HK-2 (cell line): ENCODE results near the gene FAM110D.

ENCODE experiments used
- DNase-seq: peaks from one replicate; pipeline ENCODE4 v3.0.0-alpha.2; 2018; ENCODE audit not compliant: unreplicated experiment

FAM110D gene

DNA sequence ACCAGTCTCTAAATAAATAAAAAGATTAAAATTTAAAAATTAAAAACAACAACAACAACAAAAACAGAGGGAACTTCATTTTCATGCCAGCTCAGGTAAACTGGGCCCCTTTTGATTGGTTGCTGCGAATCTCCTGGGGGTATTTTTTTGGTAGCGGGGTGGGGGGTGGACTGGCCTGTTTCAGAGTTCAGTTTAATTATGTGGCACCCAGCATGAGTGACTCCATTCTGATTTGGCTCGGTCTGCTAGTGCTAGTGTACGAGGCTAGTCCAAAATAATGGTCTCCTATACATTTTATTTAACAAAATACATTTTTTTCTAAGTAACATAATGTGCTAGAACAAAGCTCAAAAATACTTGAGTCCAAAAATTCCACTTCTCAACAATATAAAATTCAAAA lies 29.1 kb upstream of the FAM110D start:
- no peak for DNase-seq

DNA sequence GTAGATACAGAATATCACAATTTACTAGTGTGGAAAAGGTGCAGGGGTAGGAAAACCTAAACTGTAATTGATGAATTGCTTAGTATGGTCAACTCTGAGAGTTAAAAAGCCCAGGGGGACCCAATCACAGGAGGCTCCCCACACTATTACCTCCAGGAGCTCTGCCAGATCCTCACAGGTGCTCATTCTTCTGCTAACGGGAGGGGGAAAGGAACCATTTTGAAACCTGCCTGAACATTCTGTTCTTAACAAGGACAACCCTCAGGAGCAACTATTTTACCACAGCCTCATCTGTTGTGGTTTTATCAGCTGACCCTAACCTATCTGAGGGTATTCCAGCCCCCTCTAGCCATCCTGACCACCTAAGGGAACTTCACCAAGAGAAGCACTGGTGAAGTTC lies 28.2 kb upstream of the FAM110D start:
- no peak for DNase-seq

DNA sequence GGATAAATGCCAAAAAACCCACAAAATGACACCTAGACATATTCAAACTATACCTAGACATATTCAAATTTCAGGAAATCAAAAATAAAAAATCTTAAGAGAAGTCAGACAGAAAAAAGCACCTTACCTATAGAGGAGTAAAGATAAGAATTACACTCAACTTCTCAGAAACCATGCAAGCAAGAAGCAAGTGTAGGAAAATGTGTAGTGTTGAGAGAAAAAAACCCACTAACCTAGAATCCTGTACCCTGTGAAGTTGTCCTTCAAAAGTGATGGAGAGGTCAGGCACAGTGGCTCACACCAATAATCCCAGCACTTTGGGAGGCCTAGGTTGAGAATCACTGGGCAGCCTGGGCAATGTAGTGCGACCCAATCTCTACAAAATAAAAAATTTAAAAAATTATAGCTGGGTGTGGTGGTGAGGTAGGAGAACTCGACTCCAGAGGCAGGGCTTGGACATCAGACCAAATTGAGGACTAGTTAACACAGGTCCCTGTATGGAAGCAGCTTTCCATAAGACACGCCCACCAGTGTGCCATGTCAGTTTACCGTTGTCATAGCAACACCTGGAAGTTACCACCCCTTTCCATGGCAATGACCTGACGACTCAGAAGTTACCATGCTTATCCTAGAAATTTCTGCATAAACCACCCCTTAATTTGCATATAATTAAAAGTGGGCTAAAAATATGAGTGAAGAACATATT lies 26.6 kb upstream of the FAM110D start:
- no peak for DNase-seq

DNA sequence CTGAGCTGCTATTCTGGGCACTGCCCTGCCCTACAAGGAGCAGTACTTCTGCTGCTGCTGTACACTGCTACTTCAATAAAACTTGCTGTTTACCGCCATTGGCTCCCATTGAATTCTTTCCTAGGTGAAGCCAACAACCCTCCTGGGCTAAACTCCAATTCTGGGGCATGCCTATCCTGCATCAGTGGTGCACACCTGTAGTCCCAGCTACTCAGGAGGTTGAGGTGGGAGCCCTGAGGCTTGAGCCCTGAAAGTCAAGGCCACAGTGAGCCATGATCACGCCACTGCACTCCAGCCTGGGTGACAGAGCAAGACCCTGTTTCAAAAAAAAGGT lies 26.1 kb upstream of the FAM110D start:
- no peak for DNase-seq

- DNase-seq = no peak
Measured at GRCh38 chr1:26134466-26134865, 24.4 kb upstream of the FAM110D start.

- no peak for DNase-seq
Measured at GRCh38 chr1:26138974-26139558, 19.8 kb upstream of the FAM110D start.

GRCh38 chr1:26142159-26142558 lies 16.7 kb upstream of the FAM110D start:
- DNase-seq = no peak

DNA sequence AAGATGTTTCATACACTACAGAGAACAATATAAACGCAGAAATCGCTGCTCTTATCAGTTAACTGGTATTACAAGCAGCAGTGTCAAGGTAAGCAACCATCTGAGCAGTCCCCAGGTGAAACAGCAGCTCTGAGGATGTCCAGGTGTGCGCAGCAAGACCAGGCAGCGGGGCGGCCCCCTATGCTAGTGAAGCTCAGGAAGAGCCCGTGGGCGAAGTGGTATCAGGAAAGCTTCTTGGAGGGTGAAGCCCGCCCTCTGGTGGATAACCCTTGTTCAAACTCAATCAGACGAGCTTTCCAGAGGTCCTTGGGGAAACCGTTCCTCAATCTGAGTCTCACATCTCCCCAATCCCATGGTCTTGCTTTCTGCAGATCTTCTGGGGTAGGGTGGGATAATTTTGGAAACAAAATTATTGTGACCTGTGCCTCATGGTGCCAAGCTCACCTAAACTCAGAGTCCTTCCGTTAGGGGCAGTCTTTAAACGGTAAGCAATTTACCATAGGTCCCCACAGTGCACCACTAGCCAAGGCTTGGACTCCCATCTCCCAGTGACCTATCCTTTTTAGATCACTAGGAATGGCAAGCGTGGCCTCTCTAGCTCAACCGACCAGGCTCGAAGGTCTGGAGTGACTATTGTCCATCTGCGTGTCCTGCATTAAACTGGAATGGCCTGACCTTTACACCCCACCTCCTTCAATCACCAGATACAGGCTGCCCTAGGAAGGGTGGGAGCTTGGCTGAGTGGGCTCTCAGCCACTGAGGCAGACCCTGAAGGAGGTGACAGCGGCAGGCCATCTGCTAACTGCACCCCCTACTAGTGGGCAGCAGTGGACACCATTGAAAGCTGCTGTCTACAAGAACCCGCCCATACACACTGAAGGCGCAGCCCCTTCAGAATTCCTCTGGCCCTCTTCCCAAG lies 13.6 kb upstream of the FAM110D start:
- peak; percentile 64 for DNase-seq

- no peak for DNase-seq
Measured at GRCh38 chr1:26145960-26146294, 13.0 kb upstream of the FAM110D start.

DNA sequence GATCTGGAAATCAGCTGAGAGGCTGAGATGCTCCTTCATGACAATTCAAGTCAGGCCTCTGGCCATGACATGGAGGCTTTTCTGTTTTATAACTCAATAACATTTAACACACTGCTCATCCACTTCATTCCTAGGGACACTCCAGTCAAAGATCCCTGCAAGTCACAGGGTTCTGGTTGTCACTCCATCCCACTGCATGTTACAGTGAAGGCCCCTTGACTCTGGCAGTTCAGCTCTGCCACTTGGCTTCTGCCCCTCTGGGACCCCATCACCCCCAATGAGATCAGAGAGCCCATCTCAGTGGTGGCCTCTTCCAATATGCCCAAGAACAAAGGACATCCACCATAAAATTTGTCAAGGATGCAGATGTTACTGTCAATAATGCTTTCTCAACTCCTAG lies 10.0 kb upstream of the FAM110D start:
- no peak for DNase-seq

DNA sequence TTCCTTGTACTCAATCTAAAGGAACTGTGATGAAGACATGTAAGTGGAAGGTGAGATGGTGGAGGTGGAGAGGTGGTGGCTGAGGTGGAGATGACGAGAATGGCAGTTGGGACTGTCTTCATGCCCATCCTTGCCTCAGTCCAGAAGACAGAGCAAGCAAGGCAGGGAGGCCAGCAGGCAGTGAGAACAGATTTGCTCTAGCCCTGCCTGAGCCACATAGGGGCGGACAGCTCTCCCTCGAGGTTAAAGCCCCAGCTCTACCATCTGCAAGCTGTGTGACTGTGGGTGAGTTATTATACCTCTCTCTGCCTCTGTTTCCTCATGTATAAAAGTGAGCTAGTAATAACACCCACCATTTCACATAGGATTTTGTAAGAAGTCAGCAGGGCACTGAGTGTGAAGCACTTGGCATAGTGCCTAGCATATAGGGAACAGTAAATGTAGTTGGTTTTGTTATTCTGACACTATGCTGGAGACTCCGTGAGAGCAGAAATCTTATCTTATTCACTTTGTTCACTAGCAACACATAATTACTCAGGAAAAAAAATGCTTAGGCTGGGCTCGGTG lies 4.8 kb upstream of the FAM110D start:
- no peak for DNase-seq

- no peak for DNase-seq
Measured at GRCh38 chr1:26154750-26155149, 4.1 kb upstream of the FAM110D start.

GRCh38 chr1:26155370-26156284 lies 3.3 kb upstream of the FAM110D start:
- DNase-seq = no peak

GRCh38 chr1:26156285-26157038 lies 2.4 kb upstream of the FAM110D start:
- DNase-seq = no peak

DNA sequence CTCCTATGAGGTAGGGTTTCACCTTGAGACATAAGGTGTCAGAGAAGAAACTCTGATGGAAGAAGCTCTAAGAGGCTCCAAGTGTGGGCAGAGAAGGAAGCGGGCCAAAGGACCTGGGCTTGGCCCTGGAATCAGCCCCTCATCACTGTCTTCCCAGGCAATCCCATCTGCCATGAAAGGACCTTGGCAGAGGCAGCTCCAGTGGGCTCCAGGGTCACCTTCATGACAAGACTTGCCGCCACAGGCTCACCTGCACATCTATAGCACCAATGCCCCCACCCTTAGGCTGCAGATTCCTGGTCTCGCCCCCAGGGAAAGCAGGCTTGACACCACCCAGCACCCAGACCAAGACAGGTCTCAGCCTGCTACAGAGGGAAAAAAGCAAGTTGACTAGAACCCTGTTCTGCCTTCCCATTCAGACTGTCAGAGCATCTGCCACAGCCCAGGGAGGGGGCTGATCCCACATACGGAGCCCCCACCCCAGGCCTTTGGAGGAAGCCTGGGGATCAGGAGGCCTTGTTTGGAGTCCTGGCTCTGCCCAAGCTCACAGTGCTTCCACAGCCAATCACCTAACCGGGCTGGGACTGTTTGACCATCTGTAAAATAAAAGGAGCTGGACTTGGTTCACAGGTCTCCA lies 490 bp upstream of the FAM110D start:
- no peak for DNase-seq

DNA sequence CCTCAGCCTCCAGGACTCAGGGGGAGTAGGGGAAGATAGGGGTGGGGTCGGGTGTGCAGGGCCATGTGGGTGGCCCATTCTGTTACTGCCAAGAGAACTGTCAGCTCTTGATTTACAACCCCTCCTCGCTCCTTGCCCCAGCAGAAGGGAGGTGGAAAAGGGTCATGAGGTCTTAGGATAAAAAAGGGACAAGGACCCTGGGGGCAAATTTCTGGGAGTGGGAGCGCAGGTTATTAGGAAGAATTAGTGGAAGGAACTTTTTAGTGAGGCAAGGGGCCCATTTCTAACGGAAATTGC lies 812 bp downstream of the FAM110D start:
- no peak for DNase-seq

GRCh38 chr1:26160527-26161414 lies 1.9 kb downstream of the FAM110D start:
- DNase-seq = no peak

GRCh38 chr1:26161415-26162219 lies 2.7 kb downstream of the FAM110D start:
- DNase-seq = peak; percentile 75

- no peak for DNase-seq
Measured at GRCh38 chr1:26162220-26162709, 3.4 kb downstream of the FAM110D start.
